ENCODE measurements around the gene AP2A2. TPM values are rescaled to one million over a fixed set of nuclear protein-coding genes. Genes with fewer than 3 reads are reported as not detected.

Gene AP2A2
- total RNA-seq, 1 experiment from 2014 or later: 55.5 TPM

DNA sequence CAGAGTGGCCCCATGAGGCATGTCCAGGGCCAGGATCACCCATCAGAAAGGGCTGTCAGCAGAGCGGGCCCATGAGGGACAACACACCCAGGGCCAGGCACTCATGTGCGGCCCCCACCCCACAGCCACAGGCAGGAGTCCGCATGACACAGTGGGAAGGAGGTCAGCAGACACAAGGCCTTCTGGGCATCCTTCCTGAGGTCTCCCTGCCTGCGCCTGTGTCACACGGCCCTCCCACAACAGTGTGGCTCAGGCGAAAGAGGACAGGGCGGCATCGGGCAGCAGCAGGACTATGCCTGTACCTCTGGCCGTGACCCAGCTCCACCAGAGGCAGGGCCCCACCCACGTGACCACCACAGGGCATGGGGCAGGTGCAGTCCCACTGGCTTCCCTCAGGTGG is 42.1 kb upstream of the AP2A2 start:
- no peak overlapping the region for H3K9ac ChIP-seq (ENCODE audit: low read length)
- H3K4me1 ChIP-seq (ENCODE audit: control insufficient read depth in 1 of 2, insufficient read depth in 2 of 2, low read length in 2 of 2): no peaks in the 10 kb centered on the region
- no peak overlapping the region for H3K27ac ChIP-seq (ENCODE audit: low read depth, low read length)
- no peaks in the 10 kb centered on the region for H3K79me2 ChIP-seq (ENCODE audit: insufficient read depth, low read length)
- H3K4me2 ChIP-seq (ENCODE audit: low read length): no peak overlapping the region
- ATAC-seq (no peak), DNase-seq (ENCODE audit: low read depth, low spot score) (no peak)
- BruUV-seq (replicated peaks): no TSS peak
- H3K9me2 ChIP-seq (ENCODE audit: insufficient read depth): no peaks in the 10 kb centered on the region
- POLR2A ChIA-PET: no interaction called here
- H3K36me3 ChIP-seq (ENCODE audit: control insufficient read depth in 1 of 2, insufficient read depth in 2 of 2, low read length in 2 of 2): peaks cover 3 to 4% of the 10 kb centered on the region in 2 experiments; a peak in 2 of 4 replicates
- H4K20me1 ChIP-seq (ENCODE audit: insufficient read depth): no peaks in the 10 kb centered on the region
- no peaks in the 10 kb centered on the region for H3K9me3 ChIP-seq (ENCODE audit: control insufficient read depth in 1 of 2, insufficient read depth in 1 of 2, low read depth in 1 of 2, low read length in 2 of 2)
- CTCF ChIA-PET: no interaction called here
- RAD21 ChIA-PET (ENCODE audit: low non-redundant PET in 1 of 2, low total read pairs in 2 of 2, uncharacterized antibody in 2 of 2, unreplicated experiment in 2 of 2): no interaction called here
- intact Hi-C loops (cut with micrococcal nuclease): no loop called here
- no peaks in the 10 kb centered on the region for H3K27me3 ChIP-seq (ENCODE audit: insufficient read depth, low read length)
- H2AFZ ChIP-seq (ENCODE audit: low read depth, low read length, poor library complexity, severe bottlenecking): no peak overlapping the region
- no peak overlapping the region for H3K4me3 ChIP-seq (replicated peaks in 1 of 2; ENCODE audit: low read depth in 1 of 2, low read length in 2 of 2)
- no peak for TF ChIP-seq EGR1 (IDR thresholded peaks at IDR 0.05; ENCODE audit: low read depth)
- TF ChIP-seq, protein P1, sequence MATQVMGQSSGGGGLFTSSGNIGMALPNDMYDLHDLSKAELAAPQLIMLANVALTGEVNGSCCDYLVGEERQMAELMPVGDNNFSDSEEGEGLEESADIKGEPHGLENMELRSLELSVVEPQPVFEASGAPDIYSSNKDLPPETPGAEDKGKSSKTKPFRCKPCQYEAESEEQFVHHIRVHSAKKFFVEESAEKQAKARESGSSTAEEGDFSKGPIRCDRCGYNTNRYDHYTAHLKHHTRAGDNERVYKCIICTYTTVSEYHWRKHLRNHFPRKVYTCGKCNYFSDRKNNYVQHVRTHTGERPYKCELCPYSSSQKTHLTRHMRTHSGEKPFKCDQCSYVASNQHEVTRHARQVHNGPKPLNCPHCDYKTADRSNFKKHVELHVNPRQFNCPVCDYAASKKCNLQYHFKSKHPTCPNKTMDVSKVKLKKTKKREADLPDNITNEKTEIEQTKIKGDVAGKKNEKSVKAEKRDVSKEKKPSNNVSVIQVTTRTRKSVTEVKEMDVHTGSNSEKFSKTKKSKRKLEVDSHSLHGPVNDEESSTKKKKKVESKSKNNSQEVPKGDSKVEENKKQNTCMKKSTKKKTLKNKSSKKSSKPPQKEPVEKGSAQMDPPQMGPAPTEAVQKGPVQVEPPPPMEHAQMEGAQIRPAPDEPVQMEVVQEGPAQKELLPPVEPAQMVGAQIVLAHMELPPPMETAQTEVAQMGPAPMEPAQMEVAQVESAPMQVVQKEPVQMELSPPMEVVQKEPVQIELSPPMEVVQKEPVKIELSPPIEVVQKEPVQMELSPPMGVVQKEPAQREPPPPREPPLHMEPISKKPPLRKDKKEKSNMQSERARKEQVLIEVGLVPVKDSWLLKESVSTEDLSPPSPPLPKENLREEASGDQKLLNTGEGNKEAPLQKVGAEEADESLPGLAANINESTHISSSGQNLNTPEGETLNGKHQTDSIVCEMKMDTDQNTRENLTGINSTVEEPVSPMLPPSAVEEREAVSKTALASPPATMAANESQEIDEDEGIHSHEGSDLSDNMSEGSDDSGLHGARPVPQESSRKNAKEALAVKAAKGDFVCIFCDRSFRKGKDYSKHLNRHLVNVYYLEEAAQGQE (IDR thresholded peaks at IDR 0.05; ENCODE audit: low read depth): no peak
- no peak for TF ChIP-seq SIN3A (IDR thresholded peaks at IDR 0.05; ENCODE audit: low read depth)
- no peak for TF ChIP-seq FOSL1 (IDR thresholded peaks at IDR 0.05; ENCODE audit: low read depth)
- TF ChIP-seq, protein P2, sequence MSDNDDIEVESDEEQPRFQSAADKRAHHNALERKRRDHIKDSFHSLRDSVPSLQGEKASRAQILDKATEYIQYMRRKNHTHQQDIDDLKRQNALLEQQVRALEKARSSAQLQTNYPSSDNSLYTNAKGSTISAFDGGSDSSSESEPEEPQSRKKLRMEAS (IDR thresholded peaks at IDR 0.05): no peak
- TF ChIP-seq POLR2AphosphoS5 (IDR thresholded peaks at IDR 0.05; ENCODE audit: low read depth, low read length): no peak
- TF ChIP-seq SP1 (IDR thresholded peaks at IDR 0.05; ENCODE audit: low read depth): no peak
- no peak for TF ChIP-seq EZH2 (IDR thresholded peaks at IDR 0.05)
- no peak for TF ChIP-seq ZFX (IDR thresholded peaks at IDR 0.05)
- no peak for TF ChIP-seq TCF7L2 (IDR thresholded peaks at IDR 0.05; ENCODE audit: borderline replicate concordance, extremely low read depth, insufficient read depth, insufficient read length)
- no peak for TF ChIP-seq POLR2A (IDR thresholded peaks at IDR 0.05; ENCODE audit: borderline replicate concordance, extremely low read depth, insufficient read depth, insufficient read length)
- TF ChIP-seq ZBTB33 (IDR thresholded peaks at IDR 0.05; ENCODE audit: extremely low read depth, insufficient replicate concordance, low read length): no peak
- TF ChIP-seq ATF3 (IDR thresholded peaks at IDR 0.05): no peak
- no peak for TF ChIP-seq YY1 (IDR thresholded peaks at IDR 0.05; ENCODE audit: extremely low read depth, insufficient replicate concordance, low read depth, low read length)
- no peak for TF ChIP-seq CTCF (IDR thresholded peaks at IDR 0.05 in 2 of 3, conservative IDR thresholded peaks at IDR 0.05 in 1 of 3; ENCODE audit: borderline replicate concordance in 1 of 3, insufficient read depth in 1 of 3, low read depth in 2 of 3, low read length in 2 of 3)
- no peak for TF ChIP-seq ELF1 (IDR thresholded peaks at IDR 0.05; ENCODE audit: borderline replicate concordance, low read depth)
- TF ChIP-seq RAD21 (IDR thresholded peaks at IDR 0.05; ENCODE audit: low read depth): no peak
- TF ChIP-seq CBX3 (IDR thresholded peaks at IDR 0.05; ENCODE audit: low read depth): no peak
- TF ChIP-seq JUND (IDR thresholded peaks at IDR 0.05): no peak
